Measurements from ENCODE around the gene H3-3A. TPM values are rescaled to one million over a fixed set of nuclear protein-coding genes. Genes with fewer than 3 reads are reported as not detected.

Gene H3-3A
- total and polyA plus RNA-seq, 2 experiments from 2014 or later = 528 to 617 TPM

GRCh38 chr1:226061841-226062557 lies 517 bp upstream of the H3-3A start:
- Histone ChIP-seq H3K9me3 (ENCODE audit: low read depth) (no peaks in the 10 kb centered on the region), H3K36me3 (replicated peaks; ENCODE audit: insufficient read depth, low read depth) (peaks cover 3% of the 10 kb centered on the region), H3K4me1 (ENCODE audit: insufficient read depth) (peaks cover 6% of the 10 kb centered on the region), H3K4me3 (peak overlapping the region; percentile 84), H2AFZ (peak overlapping the region; percentile 87), H3K9me2 (replicated peaks; ENCODE audit: insufficient read depth) (no peaks in the 10 kb centered on the region), H3K27me3 (no peaks in the 10 kb centered on the region), H3K4me2 (peak overlapping the region; percentile 89), H4K20me1 (ENCODE audit: insufficient read depth, poor library complexity, severe bottlenecking) (peaks cover 35% of the 10 kb centered on the region), H3K27ac (peak overlapping the region; percentile 100), H3K79me2 (peaks cover 56% of the 10 kb centered on the region)
- peak; percentile 91 for DNase-seq (ENCODE audit: low spot score)
- WGBS (ENCODE audit: low lambda C conversion rate, missing lambda C conversion rate) = under 1% methylated on average over 31 of the region's 100 CpGs
- no peak for TF ChIP-seq CTCF (IDR thresholded peaks at IDR 0.05; ENCODE audit: poor library complexity)
- no peak for TF ChIP-seq EZH2phosphoT487 (IDR thresholded peaks at IDR 0.05; ENCODE audit: low read depth, severe bottlenecking, unreplicated experiment)
- TF ChIP-seq EZH2 (IDR thresholded peaks at IDR 0.05; ENCODE audit: borderline replicate concordance) = no peak

- Histone ChIP-seq H4K20me1 (ENCODE audit: insufficient read depth, poor library complexity, severe bottlenecking) (peaks cover 49% of the 10 kb centered on the region), H3K79me2 (peaks cover 71% of the 10 kb centered on the region), H3K4me2 (peak overlapping the region; percentile 80), H3K9me3 (ENCODE audit: low read depth) (no peaks in the 10 kb centered on the region), H3K36me3 (replicated peaks; ENCODE audit: insufficient read depth, low read depth) (peaks cover 3% of the 10 kb centered on the region), H2AFZ (peak overlapping the region; percentile 61), H3K4me1 (ENCODE audit: insufficient read depth) (peaks cover 8% of the 10 kb centered on the region), H3K27me3 (no peaks in the 10 kb centered on the region), H3K9me2 (replicated peaks; ENCODE audit: insufficient read depth) (no peaks in the 10 kb centered on the region), H3K27ac (peak overlapping the region; percentile 100), H3K4me3 (peak overlapping the region; percentile 78)
- TF ChIP-seq EZH2 (IDR thresholded peaks at IDR 0.05; ENCODE audit: borderline replicate concordance) = no peak
- no peak for TF ChIP-seq CTCF (IDR thresholded peaks at IDR 0.05; ENCODE audit: poor library complexity)
- no peak for TF ChIP-seq EZH2phosphoT487 (IDR thresholded peaks at IDR 0.05; ENCODE audit: low read depth, severe bottlenecking, unreplicated experiment)
- DNase-seq (ENCODE audit: low spot score) = peak; percentile 57
- under 1% methylated on average over 36 of the region's 36 CpGs for WGBS (ENCODE audit: low lambda C conversion rate, missing lambda C conversion rate)
Observed at GRCh38 chr1:226063224-226063976, 884 bp downstream of the H3-3A start.

GRCh38 chr1:226063977-226064815 lies 1.7 kb downstream of the H3-3A start:
- Histone ChIP-seq H3K4me2 (peak overlapping the region; percentile 80), H3K9me3 (ENCODE audit: low read depth) (no peaks in the 10 kb centered on the region), H3K27me3 (no peaks in the 10 kb centered on the region), H2AFZ (no peak overlapping the region), H4K20me1 (ENCODE audit: insufficient read depth, poor library complexity, severe bottlenecking) (peaks cover 57% of the 10 kb centered on the region), H3K79me2 (peaks cover 77% of the 10 kb centered on the region), H3K4me3 (peak overlapping the region; percentile 78), H3K27ac (peak overlapping the region; percentile 100), H3K9me2 (replicated peaks; ENCODE audit: insufficient read depth) (no peaks in the 10 kb centered on the region), H3K36me3 (replicated peaks; ENCODE audit: insufficient read depth, low read depth) (peaks cover 3% of the 10 kb centered on the region), H3K4me1 (ENCODE audit: insufficient read depth) (peaks cover 8% of the 10 kb centered on the region)
- WGBS (ENCODE audit: low lambda C conversion rate, missing lambda C conversion rate) = under 1% methylated on average over 17 of the region's 17 CpGs
- no peak for DNase-seq (ENCODE audit: low spot score)
- no peak for TF ChIP-seq EZH2 (IDR thresholded peaks at IDR 0.05; ENCODE audit: borderline replicate concordance)
- TF ChIP-seq CTCF (IDR thresholded peaks at IDR 0.05; ENCODE audit: poor library complexity) = peak; percentile 66
